Activated CD8-positive, alpha-beta memory T cell treated with anti-CD3 and anti-CD28 coated beads, Interleukin-2, amount 50 U/mL, for 4 hours (primary cell): ENCODE results near the gene RYR2.

Experiments used
- DNase-seq: peaks from one replicate; pipeline ENCODE4 v3.0.0-alpha.2; 2020

The RYR2 gene

DNA sequence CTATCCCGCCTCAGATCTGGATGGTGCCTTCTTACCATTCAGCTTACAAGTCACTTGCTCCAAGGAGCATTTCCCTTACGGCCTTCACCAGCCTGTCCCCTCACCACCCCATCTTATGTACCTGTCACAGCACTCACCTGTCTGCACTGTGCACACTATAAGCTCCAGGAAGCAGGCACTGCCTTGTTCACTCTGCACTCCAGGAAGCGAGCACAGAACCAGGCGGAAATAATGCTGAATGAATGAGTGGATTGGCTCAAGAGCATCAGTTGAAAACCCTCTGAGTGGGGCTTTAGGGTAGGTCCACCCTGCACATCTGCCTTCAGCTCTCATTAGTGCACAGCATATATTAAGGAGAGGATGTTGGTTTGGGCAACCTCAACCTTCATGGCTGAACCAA lies 8.9 kb upstream of the RYR2 start:
- DNase-seq: no peak

DNA sequence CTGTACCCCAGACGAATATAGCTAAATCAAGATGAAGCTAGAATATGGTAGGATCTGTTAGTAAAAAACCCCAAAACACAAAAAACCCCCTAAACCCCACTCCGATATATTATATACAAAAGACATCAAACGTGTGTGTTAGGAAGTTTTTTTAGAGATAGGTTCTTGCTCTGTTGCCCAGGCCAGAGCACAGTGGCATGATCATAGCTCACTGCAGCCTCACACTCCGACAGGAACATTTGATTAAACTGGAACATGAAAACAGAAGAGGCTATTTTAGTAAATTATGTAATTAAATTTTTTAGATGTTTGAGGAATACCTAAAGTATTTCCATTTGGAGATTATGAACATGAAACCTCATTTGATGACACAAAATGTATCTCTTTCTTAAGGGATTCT lies 8.2 kb upstream of the RYR2 start:
- no peak for DNase-seq

DNA sequence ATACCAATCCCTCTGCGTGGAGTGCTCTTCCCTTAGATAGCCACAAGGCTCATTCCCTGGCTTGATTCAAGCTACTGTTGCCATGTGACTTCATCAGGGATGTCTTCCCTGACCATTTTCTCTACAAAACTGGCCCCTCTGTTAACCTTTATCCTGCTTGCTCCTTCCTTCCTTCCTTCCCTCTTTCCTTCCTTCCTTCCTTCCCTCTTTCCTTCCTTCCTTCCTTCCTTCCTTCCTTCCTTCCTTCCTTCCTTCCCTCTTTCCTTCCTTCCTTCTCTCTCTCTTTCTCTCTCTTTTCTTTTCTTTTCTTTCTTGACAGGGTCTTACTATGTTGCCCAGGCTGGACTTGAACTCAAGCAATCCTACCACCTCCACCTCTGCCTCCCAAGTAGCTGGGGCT lies 6.2 kb upstream of the RYR2 start:
- DNase-seq: no peak

DNA sequence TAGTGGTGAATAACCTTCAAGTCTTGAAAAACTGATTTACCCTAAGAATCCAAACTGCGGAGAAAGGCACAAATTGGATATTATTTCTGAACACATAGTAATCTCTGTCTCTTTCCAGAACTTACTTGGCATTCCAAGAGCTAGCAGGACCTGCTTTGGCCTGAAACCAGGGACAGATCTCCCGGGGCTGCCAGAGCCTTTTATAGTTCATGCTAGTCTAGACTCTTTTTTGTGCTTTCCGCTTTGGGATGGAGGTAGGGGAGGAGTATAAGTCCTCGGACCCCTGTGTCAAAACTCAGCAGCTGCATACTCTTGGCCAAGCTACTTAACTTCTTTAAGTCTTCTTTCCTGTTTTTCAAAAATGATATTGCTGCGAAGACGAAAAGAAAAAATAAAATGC lies 3.8 kb upstream of the RYR2 start:
- no peak for DNase-seq

DNA sequence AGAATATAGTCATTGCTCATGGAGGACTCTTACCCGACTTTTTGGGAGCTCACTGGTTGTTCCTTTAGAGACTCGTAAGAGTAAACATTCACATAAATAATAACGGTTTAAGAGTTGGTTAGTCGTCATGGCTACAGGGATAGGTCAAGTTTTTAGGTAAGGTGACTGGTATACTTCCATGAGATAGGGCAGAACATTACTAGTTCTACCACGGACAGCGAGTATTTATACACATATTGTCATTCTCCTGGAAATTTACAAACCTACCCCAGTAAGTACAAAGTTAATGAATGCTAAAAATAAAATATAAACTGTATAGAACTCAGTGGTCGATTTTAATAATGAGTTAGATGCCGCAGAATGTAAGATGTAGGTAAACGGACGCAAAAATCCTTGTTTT lies 1.2 kb upstream of the RYR2 start:
- DNase-seq: no peak

DNA sequence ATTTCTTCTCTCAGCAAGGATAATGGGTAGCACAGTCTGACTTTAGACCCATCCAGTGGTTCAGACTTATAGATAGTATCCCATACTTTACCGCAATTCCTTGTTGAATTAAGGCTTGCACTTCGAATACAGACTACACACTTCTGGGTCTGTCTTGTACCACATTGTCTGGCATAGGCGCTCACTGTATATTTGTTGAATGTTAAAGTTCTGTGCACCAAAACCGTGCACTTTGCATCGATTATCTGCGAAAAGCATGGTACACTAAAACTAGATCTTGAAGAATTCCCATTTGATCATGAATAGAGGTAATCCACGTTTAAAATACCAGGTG lies 556 bp upstream of the RYR2 start:
- no peak for DNase-seq

DNA sequence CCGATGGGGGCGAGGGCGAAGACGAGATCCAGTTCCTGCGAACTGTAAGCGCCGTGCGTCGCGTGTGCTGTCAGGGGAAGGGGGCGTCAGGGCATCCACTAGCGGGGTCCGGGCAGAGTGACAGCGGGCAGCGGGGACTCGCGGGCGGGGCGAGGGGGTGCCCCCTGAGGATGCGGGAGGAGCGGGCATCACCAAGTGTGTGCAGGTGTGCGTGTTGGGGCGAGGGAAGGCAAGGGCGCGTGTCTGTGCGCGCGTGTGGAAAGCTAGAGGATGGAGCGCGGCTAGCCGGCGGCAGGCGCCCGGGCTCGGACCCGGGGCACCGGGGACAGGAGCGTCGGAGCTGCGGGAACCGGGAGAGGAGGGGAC lies 525 bp downstream of the RYR2 start:
- no peak for DNase-seq

DNA sequence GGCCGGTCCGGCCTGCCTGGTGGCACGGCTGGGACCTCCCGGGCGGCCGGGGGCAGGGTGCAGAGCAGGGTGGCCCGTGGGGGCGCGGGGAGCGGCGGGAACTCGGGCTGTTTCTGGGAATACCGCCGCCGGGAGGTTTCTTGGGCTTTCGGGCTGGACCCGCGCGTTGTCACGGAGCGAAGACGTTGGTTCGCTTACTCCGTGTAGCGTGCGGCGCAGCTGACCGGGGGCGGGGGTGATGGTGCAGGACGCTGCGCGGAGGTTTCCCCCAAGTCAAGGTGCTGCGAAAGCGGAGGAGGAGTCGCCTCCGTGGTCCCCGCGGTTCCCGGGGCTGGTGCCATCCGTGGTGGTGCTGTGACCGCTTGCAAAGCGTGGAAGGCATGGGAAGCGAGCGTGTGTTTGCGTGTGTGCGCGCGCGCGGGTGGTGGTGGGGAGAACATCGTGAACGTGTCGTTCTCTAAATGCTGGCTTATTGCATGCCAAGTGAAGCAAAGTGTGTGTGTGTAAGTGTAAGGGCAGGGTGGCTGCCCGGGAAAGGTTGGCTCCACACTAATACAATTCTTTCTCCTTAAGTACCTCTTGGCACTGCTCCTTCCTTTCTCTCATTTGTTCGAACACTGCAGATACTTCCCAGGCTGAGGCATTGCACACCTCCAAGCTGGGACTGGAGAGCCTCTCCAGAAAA lies 1.1 kb downstream of the RYR2 start:
- DNase-seq: no peak

DNA sequence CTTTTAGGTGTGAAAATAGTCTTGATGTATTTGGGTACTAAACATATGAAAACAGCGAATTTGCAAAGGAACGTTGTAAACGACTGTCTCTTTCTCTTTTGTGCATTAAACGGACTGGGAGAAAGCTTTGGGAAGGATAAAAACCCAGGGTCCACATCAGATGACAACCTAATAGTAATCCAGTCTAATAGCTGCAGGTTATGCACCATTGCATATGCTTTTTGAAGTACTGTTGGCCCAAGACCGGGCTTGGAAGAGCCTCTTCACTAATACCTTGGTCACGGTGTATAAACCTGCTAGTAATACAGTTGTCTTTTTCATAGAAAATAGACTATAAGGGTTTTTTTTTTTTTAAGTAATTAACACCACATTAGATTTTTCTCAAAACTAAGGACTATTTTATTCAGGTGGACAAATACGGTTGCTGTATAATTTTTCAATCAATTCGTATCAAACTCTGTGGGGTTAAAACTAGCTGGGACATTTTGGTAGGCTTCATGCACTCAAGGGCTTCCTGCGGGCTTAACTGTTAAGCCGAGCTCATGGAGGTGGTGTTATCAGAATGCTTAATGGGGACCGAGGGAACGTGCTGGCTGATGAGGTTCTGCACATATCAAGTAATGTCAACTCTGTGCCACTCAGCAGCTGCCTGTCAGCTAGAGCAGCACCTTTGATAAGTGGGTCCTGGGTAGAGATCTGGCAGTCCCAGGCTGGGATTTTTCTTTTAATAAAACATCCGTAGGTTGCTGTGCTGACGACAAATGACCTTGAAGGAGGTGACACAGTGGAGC lies 2.1 kb downstream of the RYR2 start:
- no peak for DNase-seq

DNA sequence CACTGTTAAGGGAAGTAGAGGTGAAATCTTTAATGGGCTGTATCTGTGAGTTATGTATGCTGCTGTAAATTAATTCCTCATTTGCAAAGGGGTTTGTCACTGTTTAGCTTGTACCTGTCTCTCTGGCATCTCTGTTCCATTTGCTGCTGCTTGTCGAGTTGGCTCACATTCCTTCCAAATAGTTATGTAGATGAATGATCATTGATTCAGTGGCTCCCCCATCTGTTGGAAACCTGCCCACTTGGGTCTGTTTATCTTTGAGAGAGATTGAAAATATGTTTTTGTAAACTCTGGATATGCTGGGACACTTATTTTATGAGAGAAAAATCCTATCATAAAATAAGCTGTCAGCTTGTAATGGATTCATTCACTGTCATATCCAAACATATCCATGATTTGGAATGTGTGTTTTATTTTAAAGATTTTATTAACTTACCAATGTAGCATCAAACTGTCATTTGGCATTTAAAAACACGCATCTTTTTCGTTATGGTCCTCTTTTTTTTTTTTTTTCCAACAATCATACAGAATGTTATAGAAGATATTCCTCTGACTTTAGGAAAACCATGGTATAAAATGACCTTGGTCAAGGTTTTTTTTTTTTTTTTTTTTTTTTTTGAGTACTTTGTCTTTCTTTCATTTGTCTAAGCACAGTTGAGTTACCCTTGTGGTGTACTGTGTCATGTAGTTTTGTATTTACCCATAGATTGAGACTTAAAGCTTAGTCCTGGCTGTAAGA lies 3.5 kb downstream of the RYR2 start:
- no peak for DNase-seq

DNA sequence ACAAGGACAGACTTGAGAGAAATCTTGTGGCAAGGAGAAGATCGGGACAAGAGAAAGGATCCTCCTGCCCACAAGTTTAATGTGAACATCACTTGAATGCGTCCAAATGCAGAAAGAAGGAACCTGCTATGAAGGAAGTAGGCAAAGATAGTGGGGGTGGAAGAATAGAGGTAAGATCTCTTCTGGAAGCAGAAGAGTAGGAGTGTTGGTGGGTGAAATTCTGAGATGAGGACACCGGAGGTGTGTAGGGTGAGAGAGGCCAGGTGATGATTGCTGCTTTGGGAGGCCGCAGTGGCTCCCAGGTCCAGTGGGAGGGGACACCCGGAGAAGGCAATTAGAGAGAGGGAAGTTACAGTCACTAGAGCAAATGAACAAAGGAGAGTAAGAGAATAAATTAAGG lies 6.8 kb downstream of the RYR2 start:
- DNase-seq: no peak

DNA sequence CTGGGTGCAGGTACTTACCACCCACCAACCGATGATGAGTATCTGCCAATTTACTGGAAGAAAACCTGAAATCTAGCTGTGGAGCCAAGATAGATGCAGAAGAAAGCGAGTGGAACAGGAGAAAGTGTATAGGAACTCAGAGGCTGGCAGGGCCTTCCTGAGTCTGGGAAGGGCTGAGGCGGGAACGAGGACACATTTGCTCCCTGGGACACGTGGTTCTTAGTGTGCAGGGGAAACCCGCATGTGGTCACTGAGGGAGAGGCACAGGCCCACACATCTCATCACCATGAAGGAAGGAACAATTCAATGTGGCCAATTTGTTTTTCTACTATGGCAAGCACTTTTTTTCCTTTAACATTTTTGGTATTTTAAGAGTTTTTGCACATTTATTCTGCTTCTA lies 8.2 kb downstream of the RYR2 start:
- no peak for DNase-seq

DNA sequence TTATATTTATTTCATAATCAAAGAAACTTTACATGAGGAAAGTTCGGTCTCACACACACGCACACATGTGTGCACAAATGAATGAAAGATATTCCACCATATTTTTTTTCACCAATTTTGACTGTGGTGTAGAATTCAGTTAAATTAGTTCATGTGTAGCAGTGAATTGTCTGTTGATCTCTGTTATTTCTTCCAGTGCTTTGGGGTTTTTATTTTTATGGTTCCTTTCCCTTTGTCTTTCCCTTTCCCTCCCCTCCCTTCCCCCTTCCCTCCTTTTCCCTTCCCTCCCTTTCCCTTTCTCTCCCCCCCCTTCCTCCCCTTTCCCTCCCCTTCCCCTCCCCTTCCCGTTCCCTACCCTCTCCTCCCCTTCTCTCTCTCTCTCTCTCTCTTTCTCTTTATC lies 8.9 kb downstream of the RYR2 start:
- no peak for DNase-seq

DNA sequence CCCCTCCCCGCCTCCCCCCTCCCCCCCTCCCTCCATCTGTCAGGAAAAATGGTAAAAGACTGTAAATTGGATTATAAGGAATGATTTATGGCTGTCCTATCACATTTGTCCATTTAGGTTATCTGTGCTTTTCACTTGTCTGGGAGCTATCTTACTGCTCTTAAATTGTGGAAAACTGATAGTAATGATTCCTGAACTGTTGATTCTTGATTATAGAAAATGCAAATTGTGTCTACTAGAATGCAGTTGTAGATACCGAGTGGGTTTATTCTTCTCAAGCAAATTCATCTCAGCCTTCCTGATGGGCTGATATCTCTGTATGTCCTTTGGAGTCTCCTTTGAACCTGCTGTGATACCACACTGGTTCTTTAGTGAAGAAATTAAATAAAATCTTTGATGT lies 12.3 kb downstream of the RYR2 start:
- no peak for DNase-seq

DNA sequence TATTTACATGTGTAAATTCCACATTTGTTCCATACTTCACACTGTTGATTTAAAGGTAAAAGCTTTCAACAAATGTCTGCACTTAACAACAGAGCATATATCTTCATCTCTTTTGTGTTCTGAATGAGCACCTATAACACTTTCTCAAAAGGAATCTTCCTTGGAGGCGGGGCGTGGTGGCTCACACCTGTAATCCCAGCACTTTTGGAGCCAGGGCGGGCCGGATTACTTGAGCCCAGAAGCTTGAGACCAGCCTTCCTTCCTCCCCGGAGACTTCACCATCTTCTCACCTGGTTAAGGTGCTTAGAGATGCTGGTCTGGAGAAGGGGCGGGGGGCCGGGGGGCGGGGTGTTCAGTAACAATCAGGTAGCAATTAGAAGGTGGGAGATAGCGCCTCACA lies 16.5 kb downstream of the RYR2 start:
- no peak for DNase-seq

DNA sequence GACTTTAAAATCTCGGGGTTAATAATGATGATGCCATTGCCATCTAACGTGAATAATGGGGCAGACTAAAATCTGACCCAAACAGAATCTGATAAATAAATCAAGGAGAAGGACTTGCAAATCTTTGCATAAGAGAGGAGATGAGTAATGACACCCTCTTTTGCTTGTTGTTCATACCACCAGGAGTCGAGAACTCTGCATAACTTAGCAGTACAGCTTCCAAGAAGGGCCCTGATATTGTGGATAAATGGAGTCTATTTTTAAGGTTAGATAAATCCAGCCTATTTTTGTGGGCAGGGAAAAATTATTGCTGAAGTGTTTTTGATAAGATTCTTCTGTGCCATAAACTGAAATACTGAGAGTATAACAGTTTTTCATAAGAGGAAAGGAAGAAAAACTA lies 17.3 kb downstream of the RYR2 start:
- no peak for DNase-seq

DNA sequence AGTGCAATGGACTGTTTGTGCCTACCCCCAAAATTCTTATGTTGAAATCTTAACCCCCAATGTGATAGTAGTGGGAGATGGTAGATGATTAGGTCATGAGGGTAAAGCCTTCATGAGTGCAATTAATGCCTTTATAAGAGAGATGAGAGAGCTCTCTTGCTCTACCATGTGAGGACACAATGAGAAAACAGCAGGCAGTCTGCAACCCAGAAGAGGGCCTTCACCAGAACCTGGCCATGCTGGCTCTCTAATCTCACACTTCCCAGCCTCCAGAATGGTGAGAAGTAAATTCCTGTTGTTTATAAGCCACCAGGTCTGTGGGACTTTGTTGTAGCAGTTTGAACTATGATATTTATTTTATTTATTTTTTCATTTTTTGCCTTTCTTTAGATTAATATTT lies 21.0 kb downstream of the RYR2 start:
- no peak for DNase-seq

DNA sequence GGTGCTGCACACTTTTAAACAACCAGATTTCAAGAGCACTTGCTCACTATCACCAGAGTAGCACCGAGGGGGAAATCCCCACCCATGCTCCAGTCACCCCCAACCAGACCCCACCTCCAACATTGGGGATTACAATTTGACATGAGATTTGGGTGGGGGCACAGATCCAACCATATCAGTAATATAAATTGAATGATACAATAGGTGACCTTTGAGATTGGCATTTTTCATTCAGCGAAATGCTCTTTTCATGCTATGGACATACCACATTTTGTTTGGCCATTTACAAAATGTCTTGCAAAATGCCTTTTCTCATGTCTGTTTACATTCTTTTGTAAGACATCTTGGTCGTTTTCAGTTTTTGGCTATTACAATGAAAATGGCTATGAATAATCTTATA lies 23.9 kb downstream of the RYR2 start:
- no peak for DNase-seq

DNA sequence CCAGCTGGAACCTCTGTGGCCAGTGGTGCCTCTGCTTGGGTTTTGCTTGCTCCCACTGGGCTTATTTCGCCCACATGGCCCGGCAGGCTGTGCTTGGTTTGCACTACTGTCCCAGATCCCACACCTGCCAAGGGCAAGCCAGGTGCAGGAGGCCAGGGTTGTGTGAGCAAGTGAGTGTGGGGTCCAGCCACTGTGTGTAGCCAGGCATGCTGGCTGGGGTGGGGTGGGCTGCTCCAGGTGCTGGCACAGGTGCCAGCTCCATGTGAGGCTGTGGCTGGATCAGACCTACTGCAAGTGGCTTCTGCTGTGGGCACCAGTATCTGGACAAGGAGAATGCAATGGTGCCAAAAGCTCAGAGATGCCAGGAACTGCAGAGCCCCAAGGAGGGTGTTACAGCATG lies 28.5 kb downstream of the RYR2 start:
- DNase-seq: no peak

DNA sequence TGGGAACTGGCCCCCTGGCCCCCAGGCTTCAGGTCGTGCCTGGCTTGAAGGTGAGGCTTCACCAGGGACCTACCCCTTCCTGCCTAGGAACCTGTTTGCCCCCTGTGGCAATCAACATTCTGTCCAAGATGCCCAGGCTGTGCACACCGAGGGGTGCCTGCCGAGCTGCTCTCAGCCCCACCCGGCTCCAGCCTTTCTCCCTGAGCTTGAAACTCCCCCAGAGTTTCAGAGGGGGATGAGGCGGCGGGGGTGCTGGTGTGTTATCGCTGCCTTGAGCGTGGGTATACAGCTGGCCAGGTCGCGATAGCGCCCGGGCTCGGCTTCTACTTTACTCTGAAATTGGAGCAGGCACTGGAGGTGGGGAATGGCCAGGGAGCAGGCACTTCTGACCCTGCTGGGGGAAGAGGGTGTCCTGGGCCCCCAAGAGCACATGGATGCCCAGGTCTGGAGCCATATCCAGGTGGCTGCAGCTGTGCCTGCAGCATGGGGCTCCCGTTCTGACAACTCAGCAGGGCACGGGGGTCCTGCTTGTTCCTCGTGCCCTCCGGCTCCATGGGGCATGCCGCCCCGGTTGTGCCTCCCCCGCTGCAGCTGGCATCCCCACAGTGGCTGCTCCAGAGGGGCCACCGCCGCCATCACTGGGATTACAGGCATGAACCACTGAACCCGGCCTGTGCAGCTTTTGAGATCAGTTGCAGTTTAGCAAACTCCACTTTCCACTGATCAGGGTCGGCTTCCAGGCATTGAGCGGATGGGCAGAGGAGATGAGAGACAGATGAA lies 29.8 kb downstream of the RYR2 start:
- no peak for DNase-seq

DNA sequence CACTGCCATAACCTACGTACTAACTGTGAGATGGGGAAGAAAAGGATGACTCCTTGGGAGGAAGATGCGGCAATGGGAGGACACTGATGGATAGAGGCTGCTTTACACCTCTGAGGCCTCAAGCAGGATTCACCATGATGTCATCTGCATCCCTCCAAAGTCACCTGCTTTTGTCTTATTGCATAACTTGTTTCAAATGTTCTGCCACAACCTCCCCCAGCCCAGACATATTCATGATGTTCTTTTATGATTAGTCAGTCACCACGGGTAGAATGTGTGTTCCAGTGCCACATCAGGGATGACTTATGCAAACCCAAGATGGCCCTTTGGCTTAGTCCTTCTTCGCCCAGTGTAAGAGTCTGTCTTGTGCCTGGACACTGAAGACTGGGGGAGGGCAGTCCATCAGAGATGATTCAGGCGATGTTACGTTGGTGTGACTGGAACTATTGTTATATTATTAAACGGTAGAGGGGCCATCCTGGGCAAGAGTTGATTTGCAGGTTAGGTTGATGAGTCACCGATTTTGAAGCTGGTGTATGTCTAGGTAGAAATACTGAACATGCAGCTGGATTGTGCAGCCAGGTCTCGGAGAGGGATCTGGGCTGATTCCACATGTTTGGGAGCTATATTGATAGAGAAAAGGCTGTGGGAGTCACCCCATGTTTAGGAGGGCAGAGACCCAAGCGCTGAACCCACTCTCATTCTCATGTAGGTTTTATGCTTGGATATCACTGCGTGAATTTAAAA lies 32.6 kb downstream of the RYR2 start:
- no peak for DNase-seq

DNA sequence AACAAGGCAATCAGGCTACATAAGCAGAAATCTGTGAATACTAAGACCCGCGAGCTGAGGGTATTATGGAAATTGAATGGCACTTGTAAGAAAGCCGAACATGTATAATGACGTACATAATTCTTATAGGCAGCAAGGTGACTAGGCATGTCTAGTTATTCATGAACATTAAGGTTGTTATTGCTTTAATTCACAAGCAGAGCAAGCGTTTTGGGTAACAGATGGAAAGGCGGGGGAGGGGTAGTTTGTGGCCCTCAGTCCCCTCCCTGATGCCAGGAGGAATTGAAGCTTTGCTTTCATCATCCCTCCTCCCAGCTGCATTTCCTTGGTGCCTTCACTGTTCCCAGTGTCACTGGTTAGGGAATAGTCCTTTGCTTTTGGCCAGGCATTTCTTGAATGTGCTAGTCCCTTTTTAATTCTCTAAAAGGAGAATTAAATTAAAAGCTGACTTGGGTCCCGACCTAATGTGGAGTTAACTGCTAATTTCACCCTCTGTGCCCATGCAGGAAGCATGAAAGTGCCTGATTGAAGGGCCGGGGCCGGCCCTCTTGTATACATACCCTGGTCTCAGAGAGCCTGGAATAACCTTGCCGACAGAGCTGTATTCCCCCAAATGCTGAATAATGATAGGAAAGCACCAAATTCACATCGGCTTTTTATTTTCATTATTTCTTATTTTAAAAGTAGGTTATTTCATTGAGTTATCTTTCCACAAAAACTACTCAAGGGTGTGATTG lies 42.5 kb downstream of the RYR2 start:
- DNase-seq: no peak
